ENCODE data around the gene SNTG2.

DNA sequence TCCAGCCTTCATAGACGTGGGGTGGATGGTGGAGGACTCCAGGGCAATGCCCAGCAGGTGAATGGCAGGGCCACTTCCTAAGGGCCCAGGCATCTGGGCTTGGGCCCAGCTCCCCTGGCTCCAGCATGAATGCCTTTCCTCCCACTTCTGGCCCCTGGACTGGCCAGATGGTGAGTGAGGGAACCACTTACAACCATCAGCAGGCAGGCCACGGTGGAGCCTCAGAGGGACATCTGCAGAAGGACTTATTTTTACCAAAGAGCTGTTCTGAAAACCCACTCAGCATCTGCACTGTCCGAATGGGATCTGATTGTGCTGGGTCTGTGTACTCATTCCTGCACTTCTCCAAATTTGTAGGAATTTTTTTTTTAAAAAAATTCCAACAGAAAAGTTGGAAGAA, 69.6 kb downstream of the SNTG2 start:
- TF ChIP-seq, protein P1, sequence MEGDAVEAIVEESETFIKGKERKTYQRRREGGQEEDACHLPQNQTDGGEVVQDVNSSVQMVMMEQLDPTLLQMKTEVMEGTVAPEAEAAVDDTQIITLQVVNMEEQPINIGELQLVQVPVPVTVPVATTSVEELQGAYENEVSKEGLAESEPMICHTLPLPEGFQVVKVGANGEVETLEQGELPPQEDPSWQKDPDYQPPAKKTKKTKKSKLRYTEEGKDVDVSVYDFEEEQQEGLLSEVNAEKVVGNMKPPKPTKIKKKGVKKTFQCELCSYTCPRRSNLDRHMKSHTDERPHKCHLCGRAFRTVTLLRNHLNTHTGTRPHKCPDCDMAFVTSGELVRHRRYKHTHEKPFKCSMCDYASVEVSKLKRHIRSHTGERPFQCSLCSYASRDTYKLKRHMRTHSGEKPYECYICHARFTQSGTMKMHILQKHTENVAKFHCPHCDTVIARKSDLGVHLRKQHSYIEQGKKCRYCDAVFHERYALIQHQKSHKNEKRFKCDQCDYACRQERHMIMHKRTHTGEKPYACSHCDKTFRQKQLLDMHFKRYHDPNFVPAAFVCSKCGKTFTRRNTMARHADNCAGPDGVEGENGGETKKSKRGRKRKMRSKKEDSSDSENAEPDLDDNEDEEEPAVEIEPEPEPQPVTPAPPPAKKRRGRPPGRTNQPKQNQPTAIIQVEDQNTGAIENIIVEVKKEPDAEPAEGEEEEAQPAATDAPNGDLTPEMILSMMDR (IDR thresholded peaks at IDR 0.05), result no peak
- no peak for TF ChIP-seq POLR2A (IDR thresholded peaks at IDR 0.05)
